ENCODE results near the gene RAB40C.

RAB40C gene

GRCh38 chr16:575354-576196, 14.3 kb upstream of the RAB40C start:
- DNase-seq (ENCODE audit: low read depth in 2 of 2) = no peak

GRCh38 chr16:576197-576822, 13.6 kb upstream of the RAB40C start:
- DNase-seq (ENCODE audit: low read depth in 2 of 2) = no peak

DNA sequence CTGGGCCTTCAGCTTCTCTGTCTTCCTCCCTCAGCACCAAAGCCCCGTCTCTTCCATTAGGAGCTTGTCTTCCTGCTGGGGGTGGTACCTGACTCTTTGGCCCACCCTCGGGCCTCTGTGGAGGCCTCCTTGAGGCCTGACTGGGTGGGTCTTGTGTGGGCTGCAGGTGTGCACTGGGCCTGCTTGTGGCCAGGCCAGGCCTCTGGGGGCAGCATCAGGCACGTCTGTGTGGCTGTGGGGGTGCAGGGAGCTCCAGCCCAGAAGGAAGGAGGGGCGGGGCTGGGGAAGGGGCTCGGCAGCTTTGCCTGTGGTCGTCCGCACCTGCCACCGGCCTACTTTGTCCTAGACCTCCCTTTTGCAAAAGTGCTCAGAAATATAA, 13.1 kb upstream of the RAB40C start:
- DNase-seq (ENCODE audit: low read depth in 2 of 2) = no peak

DNA sequence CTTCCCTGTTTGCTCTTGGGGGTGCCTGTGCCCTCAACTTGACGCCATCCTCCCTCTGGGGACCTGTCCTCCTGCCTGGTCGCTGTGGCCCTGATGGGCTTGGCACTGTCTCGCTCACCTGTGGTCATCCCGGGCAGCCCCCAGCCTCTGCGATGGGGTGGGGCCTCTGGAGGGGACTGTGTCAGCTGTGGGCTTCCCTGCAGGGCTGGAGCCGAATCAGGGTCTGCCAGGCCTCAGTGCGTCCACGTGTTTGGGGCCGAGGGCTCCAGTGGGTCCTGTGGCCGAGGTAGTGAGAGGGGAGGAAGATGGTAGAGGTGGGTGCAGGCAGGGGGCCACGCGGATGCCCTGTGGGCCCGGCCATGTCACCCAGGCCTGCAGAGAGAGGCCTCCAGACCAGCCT, 12.1 kb upstream of the RAB40C start:
- DNase-seq (ENCODE audit: low read depth in 2 of 2) = no peak

GRCh38 chr16:578232-578869, 11.5 kb upstream of the RAB40C start:
- no peak for DNase-seq (ENCODE audit: low read depth in 2 of 2)

DNA sequence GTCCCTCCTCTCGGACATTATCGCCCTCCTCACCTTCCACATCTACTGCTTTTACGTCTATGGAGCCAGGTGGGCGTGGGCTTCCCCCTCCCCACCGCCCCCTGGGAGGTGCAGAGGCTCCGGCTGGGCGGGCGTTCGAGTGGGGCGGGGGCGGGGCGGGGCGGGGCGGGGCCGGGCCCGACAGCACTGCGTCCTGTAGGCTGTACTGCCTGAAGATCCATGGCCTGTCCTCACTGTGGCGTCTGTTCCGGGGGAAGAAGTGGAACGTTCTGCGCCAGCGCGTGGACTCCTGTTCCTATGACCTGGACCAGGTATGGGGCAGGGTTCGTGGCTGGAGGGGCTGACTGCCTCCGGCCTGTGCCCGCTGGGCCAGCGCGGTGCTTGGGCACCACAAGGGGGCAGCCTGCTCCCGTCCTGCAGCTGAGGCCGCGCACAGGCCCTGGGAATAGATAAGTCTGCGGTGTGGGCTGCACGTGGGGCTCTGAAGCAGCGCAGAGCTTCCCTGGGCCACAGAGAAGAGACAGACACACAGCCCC, 10.9 kb upstream of the RAB40C start:
- DNase-seq (ENCODE audit: low read depth in 2 of 2) = peak in 1 of 2 experiments; percentile 35

GRCh38 chr16:580141-580945, 9.5 kb upstream of the RAB40C start:
- DNase-seq (ENCODE audit: low read depth in 2 of 2) = no peak

DNA sequence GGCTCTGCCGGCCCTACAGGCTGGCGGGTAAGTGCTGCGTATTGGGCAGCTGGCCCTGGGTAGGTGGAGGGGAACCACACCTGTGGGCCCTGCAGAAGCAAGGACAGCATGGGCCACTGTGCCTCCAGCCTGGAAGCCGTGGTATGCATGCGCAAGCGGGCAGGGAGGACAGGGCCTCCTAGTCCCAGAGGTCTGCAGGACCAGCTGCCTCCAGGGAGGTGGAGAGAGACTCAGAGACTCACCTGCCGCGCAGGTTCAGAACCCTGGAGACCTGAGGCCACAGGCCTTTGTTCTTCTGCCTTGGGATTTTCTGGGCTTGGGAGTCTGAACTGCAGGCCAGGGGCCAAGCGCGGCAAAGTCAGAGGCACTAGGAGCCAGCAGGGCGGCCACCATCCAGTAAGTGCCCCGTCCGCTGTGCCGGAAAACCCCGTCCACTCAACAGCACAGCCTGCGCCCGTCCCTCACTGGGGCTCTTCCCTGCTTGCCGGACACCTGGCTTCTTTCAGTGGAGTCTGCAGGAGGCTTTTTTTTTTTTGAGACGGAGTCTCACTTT, 8.8 kb upstream of the RAB40C start:
- no peak for DNase-seq (ENCODE audit: low read depth in 2 of 2)

DNA sequence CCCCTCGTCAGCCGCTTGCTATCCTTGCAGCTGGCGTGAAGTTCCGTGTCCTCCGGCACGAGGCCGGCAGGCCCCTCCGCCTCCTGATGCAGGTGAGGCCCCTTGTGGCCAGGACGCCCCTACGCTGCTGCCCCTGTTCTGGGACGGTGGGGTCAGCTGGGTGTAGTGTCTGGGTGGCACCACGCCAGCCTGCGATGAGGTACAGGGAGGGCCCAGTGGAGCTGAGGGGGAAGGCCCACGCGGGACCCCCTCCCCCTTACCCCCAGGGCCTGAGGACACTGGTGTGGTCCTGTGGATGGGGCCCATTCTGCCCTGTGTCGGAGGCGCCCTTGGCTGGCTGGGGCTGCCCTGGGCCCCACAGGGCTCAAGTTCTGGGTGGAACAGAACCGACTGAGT, 7.7 kb upstream of the RAB40C start:
- no peak for DNase-seq (ENCODE audit: low read depth in 2 of 2)

GRCh38 chr16:582614-583331, 7.1 kb upstream of the RAB40C start:
- no peak for DNase-seq (ENCODE audit: low read depth in 2 of 2)

- no peak for DNase-seq (ENCODE audit: low read depth in 2 of 2)
These were observed 6.4 kb upstream of the RAB40C start for GRCh38 chr16:583470-583814.

DNA sequence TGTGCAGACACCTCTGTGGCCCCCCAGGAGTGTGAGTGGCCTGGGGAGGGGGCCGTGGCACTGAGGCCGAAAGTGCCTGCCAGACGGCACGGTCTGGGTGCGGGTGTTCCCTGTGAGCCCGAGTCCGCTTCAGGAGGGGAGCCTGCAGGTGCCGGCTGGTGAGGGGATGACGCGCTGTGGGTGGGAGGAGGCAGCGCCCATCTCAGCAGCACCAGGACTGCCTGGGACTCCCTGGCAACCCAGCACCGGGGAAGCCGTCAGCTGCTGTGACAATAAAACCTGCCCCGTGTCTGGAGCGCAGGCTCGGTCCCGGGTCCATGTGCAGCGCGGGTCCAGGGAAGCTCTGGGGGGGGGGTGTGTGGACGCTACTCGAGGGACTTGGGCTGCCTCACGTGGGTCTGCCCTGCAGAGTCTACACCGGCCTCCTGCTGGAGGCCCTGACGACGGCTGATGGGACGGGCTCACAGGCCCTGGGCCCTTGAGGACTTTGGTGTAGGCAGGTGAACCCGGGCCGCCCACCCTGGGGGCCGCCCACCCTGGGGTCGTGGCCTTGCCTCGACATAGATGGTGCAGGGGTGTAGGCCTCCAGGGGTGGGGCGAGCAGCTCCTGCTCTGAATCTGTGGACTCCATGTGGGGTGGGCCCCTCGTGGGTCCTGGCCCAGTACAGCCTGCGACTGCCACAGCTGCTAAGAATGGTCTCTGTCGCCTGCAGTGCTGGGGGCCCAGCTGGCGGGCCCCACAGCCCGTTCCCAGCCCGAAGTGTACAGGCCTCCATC, 5.9 kb upstream of the RAB40C start:
- DNase-seq (ENCODE audit: low read depth in 2 of 2) = no peak

- DNase-seq (ENCODE audit: low read depth in 2 of 2) = no peak
These were observed 4.5 kb upstream of the RAB40C start for GRCh38 chr16:585351-585750.

GRCh38 chr16:586047-586644, 3.7 kb upstream of the RAB40C start:
- DNase-seq (ENCODE audit: low read depth in 2 of 2) = no peak

DNA sequence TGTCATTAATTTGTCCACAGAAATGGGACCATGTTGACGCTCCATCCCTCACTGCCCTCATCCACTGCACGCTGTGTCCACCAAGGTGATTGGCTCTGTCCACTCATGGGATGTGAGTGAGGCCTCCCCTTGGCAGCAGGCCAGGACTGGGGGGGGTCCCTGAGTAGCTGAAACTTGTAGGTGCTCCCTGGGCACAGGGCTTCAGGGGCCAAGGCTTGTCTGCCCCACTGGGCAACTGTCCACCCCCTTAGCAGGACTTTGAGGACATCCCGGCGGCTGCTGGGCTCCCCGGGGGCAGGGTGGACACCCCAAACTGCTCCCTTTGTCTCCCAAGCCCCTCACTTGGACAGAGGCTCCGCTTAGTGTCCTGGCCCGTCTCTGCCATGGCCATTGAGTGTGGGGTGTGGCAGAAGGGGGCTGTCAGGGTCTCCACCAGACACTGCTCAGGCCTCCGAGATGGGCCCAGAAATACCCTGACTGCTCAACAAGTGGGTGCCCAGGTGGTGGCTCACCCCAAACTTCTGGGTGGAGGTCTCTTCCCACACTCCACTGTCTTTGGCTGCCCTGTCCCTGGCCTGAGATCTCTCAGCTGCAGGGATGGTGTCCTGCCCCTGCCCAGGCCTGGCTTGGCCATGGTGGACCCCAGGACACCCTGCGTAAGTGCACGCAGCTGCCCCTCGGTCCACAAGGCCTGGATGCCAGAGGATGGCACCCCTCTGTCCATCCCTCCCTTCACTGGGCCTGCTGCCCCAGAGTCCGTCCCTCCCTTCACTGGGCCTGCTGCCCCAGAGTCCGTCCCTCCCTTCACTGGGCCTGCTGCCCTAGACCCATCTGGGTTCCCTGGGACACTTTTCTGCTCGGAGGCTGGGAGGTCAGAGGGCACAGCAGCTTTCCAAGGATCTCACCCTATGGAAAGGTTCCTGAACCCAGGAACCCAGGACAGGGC, 2.9 kb upstream of the RAB40C start:
- no peak for DNase-seq (ENCODE audit: low read depth in 2 of 2)

GRCh38 chr16:588639-588888, 1.3 kb upstream of the RAB40C start:
- no peak for DNase-seq (ENCODE audit: low read depth in 2 of 2)

DNA sequence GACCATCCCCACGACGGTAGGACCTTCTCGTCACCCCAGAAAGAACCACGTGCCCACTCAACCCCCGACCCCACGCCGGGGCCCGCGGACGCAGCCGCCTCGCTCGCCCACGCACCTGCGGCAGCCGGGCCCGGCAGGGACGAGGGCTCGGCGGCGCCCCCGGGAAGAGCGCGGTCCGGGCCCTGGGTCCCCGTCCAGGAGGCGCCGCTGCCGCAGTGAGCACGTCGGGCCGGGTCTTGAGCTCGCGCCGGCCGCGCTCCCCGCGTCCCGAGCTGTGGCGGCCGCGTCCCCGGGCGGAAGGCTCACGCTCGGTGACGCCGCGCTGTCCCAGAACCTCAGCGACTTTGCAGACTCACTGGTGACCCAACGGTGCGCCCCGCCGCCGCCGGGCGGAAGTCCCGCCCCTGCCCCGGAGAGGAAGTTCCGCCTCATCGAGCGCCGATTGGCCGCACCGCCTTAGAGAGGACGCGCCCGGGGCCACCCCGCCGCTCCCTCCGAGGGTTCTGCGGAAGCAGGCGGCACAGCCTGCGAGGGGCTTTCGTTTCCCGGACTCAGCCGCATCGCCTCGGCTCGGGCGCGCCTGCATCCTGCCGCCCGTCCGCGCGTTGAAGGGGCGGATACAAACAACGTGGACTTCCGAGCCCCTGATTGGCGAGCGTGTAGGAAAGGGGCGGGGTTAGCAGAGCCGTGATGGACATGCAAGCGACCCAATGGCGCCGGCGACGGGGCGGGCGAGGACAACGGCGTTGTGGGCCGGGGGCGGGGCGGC, 793 bp upstream of the RAB40C start:
- DNase-seq (ENCODE audit: low read depth in 2 of 2) = peak; percentile 89 to 90

DNA sequence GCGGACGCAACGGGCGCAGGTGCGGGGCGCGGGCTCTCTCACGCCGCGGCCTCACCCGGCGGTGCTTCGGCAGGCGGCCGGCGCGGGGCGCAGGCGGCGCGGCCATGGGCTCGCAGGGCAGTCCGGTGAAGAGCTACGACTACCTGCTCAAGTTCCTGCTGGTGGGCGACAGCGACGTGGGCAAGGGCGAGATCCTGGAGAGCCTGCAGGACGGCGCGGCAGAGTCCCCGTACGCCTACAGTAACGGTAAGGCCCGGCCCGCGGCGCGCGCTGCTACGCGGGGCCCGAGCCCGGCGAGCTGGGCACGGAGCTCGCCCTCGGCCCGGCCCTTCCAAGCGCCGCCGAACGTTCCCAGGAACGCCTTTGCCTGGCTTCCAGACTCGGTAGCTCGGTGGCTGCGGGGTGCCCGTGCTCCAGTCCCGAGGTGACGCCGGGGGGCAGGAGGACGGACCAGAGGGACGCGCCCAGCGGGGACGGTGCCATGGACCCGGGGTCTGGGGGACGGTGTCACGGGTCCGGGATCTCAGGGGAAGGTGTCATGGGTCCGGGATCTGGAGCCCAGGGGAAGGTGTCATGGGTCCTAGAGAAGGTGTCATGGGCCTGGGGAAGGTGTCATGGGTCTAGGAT, 435 bp downstream of the RAB40C start:
- DNase-seq (ENCODE audit: low read depth in 2 of 2) = no peak
